ENCODE measurements around the gene NTSR1. TPM values are rescaled to one million over a fixed set of nuclear protein-coding genes. Genes with fewer than 3 reads are reported as not detected.

Gene NTSR1
- total RNA-seq, 4 donors from 2014 or later = 0.04 to 0.13 TPM; not detected in 2

- Histone ChIP-seq H3K27ac (no peak overlapping the region), H3K4me3 (no peak overlapping the region), H3K4me1 (no peaks in the 10 kb centered on the region), H3K27me3 (peaks cover 13 to 42% (median 16%) of the 10 kb centered on the region in 3 donors), H3K9me3 (no peaks in the 10 kb centered on the region), H3K36me3 (no peaks in the 10 kb centered on the region)
- no peak for TF ChIP-seq POLR2A (IDR thresholded peaks at IDR 0.05)
- in situ Hi-C loops (cut with MboI; ENCODE audit: low sequenced_read_pairs in 4 of 4) = loop anchor here in 1 of 4 donors (10.0 kb wide), 1 partner anchor 129 kb away; the partner anchor contains the start of gene OGFR
- intact Hi-C loops (cut with DNase I; ENCODE audit: low total_unique reads) = no loop called here
- DNase-seq (no peak), ATAC-seq (no peak)
Observed at GRCh38 chr20:62675877-62676260, 32.8 kb upstream of the NTSR1 start.

- no peak overlapping the region for H3K27ac ChIP-seq
- no peaks in the 10 kb centered on the region for H3K36me3 ChIP-seq
- H3K4me3 ChIP-seq = no peak overlapping the region
- no peaks in the 10 kb centered on the region for H3K4me1 ChIP-seq
- H3K27me3 ChIP-seq = peaks cover 18 to 48% (median 18%) of the 10 kb centered on the region in 3 donors
- intact Hi-C loops (cut with DNase I; ENCODE audit: low total_unique reads) (no loop called here), in situ Hi-C loops (cut with MboI; ENCODE audit: low sequenced_read_pairs in 4 of 4) (loop anchor here in 1 of 4 donors (10.0 kb wide), 1 partner anchor 128 kb away; the partner anchor contains the start of gene OGFR)
- DNase-seq (no peak), ATAC-seq (no peak)
- no peaks in the 10 kb centered on the region for H3K9me3 ChIP-seq
- TF ChIP-seq CTCF (IDR thresholded peaks at IDR 0.05 in 4 of 5, conservative IDR thresholded peaks at IDR 0.05 in 1 of 5) (no peak), POLR2A (IDR thresholded peaks at IDR 0.05) (no peak)
Observed at GRCh38 chr20:62676976-62677375, 31.7 kb upstream of the NTSR1 start.

- H3K27ac ChIP-seq = no peak overlapping the region
- intact Hi-C loops (cut with DNase I; ENCODE audit: low total_unique reads) (no loop called here), in situ Hi-C loops (cut with MboI; ENCODE audit: low sequenced_read_pairs in 4 of 4) (loop anchor here in 1 of 4 donors (10.0 kb wide), 1 partner anchor 127 kb away; the partner anchor contains the start of gene OGFR)
- DNase-seq (no peak), ATAC-seq (no peak)
- no peak for TF ChIP-seq POLR2A (IDR thresholded peaks at IDR 0.05)
- no peak for TF ChIP-seq CTCF (IDR thresholded peaks at IDR 0.05 in 4 of 5, conservative IDR thresholded peaks at IDR 0.05 in 1 of 5)
- no peaks in the 10 kb centered on the region for H3K36me3 ChIP-seq
- no peaks in the 10 kb centered on the region for H3K9me3 ChIP-seq
- no peaks in the 10 kb centered on the region for H3K4me1 ChIP-seq
- H3K27me3 ChIP-seq = peaks cover 24 to 52% (median 24%) of the 10 kb centered on the region in 3 donors
- H3K4me3 ChIP-seq = no peak overlapping the region
Observed at GRCh38 chr20:62677678-62678077, 31.0 kb upstream of the NTSR1 start.

GRCh38 chr20:62678553-62678952, 30.1 kb upstream of the NTSR1 start:
- TF ChIP-seq CTCF (IDR thresholded peaks at IDR 0.05 in 4 of 5, conservative IDR thresholded peaks at IDR 0.05 in 1 of 5) (no peak), POLR2A (IDR thresholded peaks at IDR 0.05) (no peak)
- in situ Hi-C loops (cut with MboI; ENCODE audit: low sequenced_read_pairs in 4 of 4) = loop anchor here in 1 of 4 donors (10.0 kb wide), 1 partner anchor 126 kb away; the partner anchor contains the start of gene OGFR
- Histone ChIP-seq H3K27me3 (peaks cover 24 to 54% (median 29%) of the 10 kb centered on the region in 3 donors), H3K27ac (no peak overlapping the region), H3K9me3 (no peaks in the 10 kb centered on the region), H3K36me3 (no peaks in the 10 kb centered on the region), H3K4me3 (no peak overlapping the region), H3K4me1 (no peaks in the 10 kb centered on the region)
- intact Hi-C loops (cut with DNase I; ENCODE audit: low total_unique reads) = no loop called here
- DNase-seq = no peak
- ATAC-seq = no peak

DNA sequence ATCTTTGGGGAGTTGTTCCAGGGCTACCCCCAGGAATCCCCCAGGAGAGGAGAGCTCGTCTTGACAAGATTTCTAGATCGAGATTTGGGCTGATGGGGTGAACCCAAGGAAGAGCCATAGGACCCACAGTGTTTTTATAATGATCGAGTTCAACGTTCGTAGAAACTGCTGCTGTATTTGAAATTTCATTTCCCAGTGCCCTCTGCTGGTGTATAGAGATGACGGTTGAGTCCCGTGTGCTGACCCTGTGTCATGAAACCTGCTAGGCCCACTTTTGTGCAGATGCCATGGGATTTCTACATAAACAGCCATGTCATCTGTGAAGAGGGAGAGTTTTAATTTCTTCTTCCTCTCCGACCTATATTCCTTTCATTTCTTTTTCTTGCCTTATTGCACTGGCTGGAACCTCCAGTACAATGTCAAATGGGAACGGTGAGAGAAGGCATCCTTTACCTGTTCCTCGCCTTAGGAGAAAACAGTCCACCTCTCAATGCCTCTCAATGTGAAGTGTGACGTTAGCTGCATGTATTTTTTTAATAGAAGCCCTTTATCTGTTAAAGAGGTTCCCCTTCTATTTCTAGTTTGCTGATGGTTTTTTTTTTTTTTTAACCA, 28.6 kb upstream of the NTSR1 start:
- Histone ChIP-seq H3K27me3 (peaks cover 18 to 45% (median 34%) of the 10 kb centered on the region in 3 donors), H3K4me3 (no peak overlapping the region)
- in situ Hi-C loops (cut with MboI; ENCODE audit: low sequenced_read_pairs in 4 of 4) = loop anchor here in 1 of 4 donors (10.0 kb wide), 1 partner anchor 125 kb away; the partner anchor contains the start of gene OGFR

More for the DNA sequence above, 28.6 kb upstream of the NTSR1 start:
- no peak overlapping the region for H3K27ac ChIP-seq
- intact Hi-C loops (cut with DNase I; ENCODE audit: low total_unique reads) = no loop called here
- H3K36me3 ChIP-seq = no peaks in the 10 kb centered on the region
- no peaks in the 10 kb centered on the region for H3K4me1 ChIP-seq
- ATAC-seq (no peak), DNase-seq (no peak)
- no peaks in the 10 kb centered on the region for H3K9me3 ChIP-seq
- no peak for TF ChIP-seq POLR2A (IDR thresholded peaks at IDR 0.05)
- TF ChIP-seq CTCF (IDR thresholded peaks at IDR 0.05 in 4 of 5, conservative IDR thresholded peaks at IDR 0.05 in 1 of 5) = no peak
